ENCODE data around the gene MS4A10. TPM values are rescaled to one million over a fixed set of nuclear protein-coding genes. Genes with fewer than 3 reads are reported as not detected.

The MS4A10 gene
- total and polyA plus RNA-seq, 4 donors, result not detected

- DNase-seq (peak in 2 of 3 donors; percentile 22 to 51), ATAC-seq (ENCODE audit: insufficient read depth, low FRiP score) (no peak)
- Histone ChIP-seq H3K27ac (ENCODE audit: low read depth in 1 of 2, low read length in 1 of 2) (peak overlapping the region in 1 of 2 donors; percentile 4), H3K27me3 (ENCODE audit: control insufficient read depth in 3 of 3, insufficient read depth in 3 of 3, low read length in 2 of 3) (no peaks in the 10 kb centered on the region), H3K4me1 (ENCODE audit: control insufficient read depth in 5 of 5, insufficient read depth in 5 of 5, low read length in 5 of 5) (peaks cover 0 to 5% (median 0%) of the 10 kb centered on the region in 5 donors), H3K4me3 (no peak overlapping the region), H3K36me3 (ENCODE audit: control insufficient read depth in 4 of 4, insufficient read depth in 4 of 4, low read length in 4 of 4) (no peaks in the 10 kb centered on the region), H3K9me3 (ENCODE audit: control insufficient read depth in 4 of 4, insufficient read depth in 3 of 4, low read length in 3 of 4) (peaks cover 0 to 3% (median 0%) of the 10 kb centered on the region in 4 donors), H3K9ac (ENCODE audit: insufficient read depth in 1 of 2, low read length in 2 of 2) (no peak overlapping the region)
- no peak for TF ChIP-seq CTCF (IDR thresholded peaks at IDR 0.05; ENCODE audit: control extremely low read depth, extremely low read depth)
- WGBS, 2 donors, result 29 to 35% methylated on average over 2 of the region's 2 CpGs
Observed at GRCh38 chr11:60777572-60777971, 7.6 kb upstream of the MS4A10 start.

- no peak for TF ChIP-seq CTCF (IDR thresholded peaks at IDR 0.05; ENCODE audit: control extremely low read depth, extremely low read depth)
- no peak overlapping the region for H3K4me3 ChIP-seq
- H3K4me1 ChIP-seq (ENCODE audit: control insufficient read depth in 5 of 5, insufficient read depth in 5 of 5, low read length in 5 of 5), result peaks cover 0 to 5% (median 0%) of the 10 kb centered on the region in 5 donors
- H3K27ac ChIP-seq (ENCODE audit: low read depth in 1 of 2, low read length in 1 of 2), result no peak overlapping the region
- peaks cover 0 to 3% (median 0%) of the 10 kb centered on the region in 4 donors for H3K9me3 ChIP-seq (ENCODE audit: control insufficient read depth in 4 of 4, insufficient read depth in 3 of 4, low read length in 3 of 4)
- no peak overlapping the region for H3K9ac ChIP-seq (ENCODE audit: insufficient read depth in 1 of 2, low read length in 2 of 2)
- H3K27me3 ChIP-seq (ENCODE audit: control insufficient read depth in 3 of 3, insufficient read depth in 3 of 3, low read length in 2 of 3), result no peaks in the 10 kb centered on the region
- H3K36me3 ChIP-seq (ENCODE audit: control insufficient read depth in 4 of 4, insufficient read depth in 4 of 4, low read length in 4 of 4), result no peaks in the 10 kb centered on the region
- ATAC-seq (ENCODE audit: insufficient read depth, low FRiP score), result no peak
- no peak for DNase-seq
- WGBS, 2 donors, result 90 to 100% methylated on average over 2 of the region's 2 CpGs
Observed at GRCh38 chr11:60780065-60780464, 5.1 kb upstream of the MS4A10 start.

- ATAC-seq (ENCODE audit: insufficient read depth, low FRiP score) (no peak), DNase-seq (no peak)
- Histone ChIP-seq H3K4me1 (ENCODE audit: control insufficient read depth in 5 of 5, insufficient read depth in 5 of 5, low read length in 5 of 5) (peaks cover 0 to 5% (median 0%) of the 10 kb centered on the region in 5 donors), H3K9me3 (ENCODE audit: control insufficient read depth in 4 of 4, insufficient read depth in 3 of 4, low read length in 3 of 4) (peaks cover 0 to 3% (median 0%) of the 10 kb centered on the region in 4 donors), H3K27me3 (ENCODE audit: control insufficient read depth in 3 of 3, insufficient read depth in 3 of 3, low read length in 2 of 3) (no peaks in the 10 kb centered on the region), H3K27ac (ENCODE audit: low read depth in 1 of 2, low read length in 1 of 2) (no peak overlapping the region), H3K36me3 (ENCODE audit: control insufficient read depth in 4 of 4, insufficient read depth in 4 of 4, low read length in 4 of 4) (no peaks in the 10 kb centered on the region), H3K4me3 (no peak overlapping the region), H3K9ac (ENCODE audit: insufficient read depth in 1 of 2, low read length in 2 of 2) (no peak overlapping the region)
- TF ChIP-seq CTCF (IDR thresholded peaks at IDR 0.05; ENCODE audit: control extremely low read depth, extremely low read depth), result no peak
Observed at GRCh38 chr11:60780774-60781173, 4.4 kb upstream of the MS4A10 start.
